Liver (tissue), 9 donors: Measurements from ENCODE around the gene GBE1. TPM values are rescaled to one million over a fixed set of nuclear protein-coding genes. Genes with fewer than 3 reads are reported as not detected.

Source experiments
- DNase-seq: peaks from one replicate; pipeline ENCODE4 v3.0.0-alpha.2; 2017; ENCODE audit warnings: low spot score
- H3K27ac ChIP-seq, 2 donors: one replicate each; pipeline ENCODE4 v1.7.0; 2013; ENCODE audit warnings: inconsistent platforms in 2 of 2, low read length in 2 of 2, control low read depth in 1 of 2, low read depth in 1 of 2, mild to moderate bottlenecking in 1 of 2
- H3K27me3 ChIP-seq, 4 donors: one replicate each; pipeline versions ENCODE4 v1.6.1 to v1.7.0; 2013; ENCODE audit warnings: low read length in 3 of 4, inconsistent platforms in 1 of 4, mild to moderate bottlenecking in 1 of 4, moderate library complexity in 1 of 4; ENCODE audit not compliant: control insufficient read depth in 4 of 4, insufficient read depth in 4 of 4
- H3K36me3 ChIP-seq, 4 donors: one replicate each; pipeline versions ENCODE4 v1.6.1 to v1.7.0; 2013; ENCODE audit warnings: low read length in 3 of 4, mild to moderate bottlenecking in 3 of 4, low read depth in 1 of 4, moderate library complexity in 1 of 4; ENCODE audit not compliant: control insufficient read depth in 4 of 4, insufficient read depth in 3 of 4
- H3K4me1 ChIP-seq, 4 donors: one replicate each; pipeline versions ENCODE4 v1.6.1 to v1.7.0; 2013; ENCODE audit warnings: low read length in 3 of 4, mild to moderate bottlenecking in 3 of 4, moderate library complexity in 1 of 4; ENCODE audit not compliant: control insufficient read depth in 4 of 4, insufficient read depth in 4 of 4
- H3K4me3 ChIP-seq, 3 donors: one replicate each; pipeline versions ENCODE4 v1.6.1 to v1.7.0; 2013; ENCODE audit warnings: low read length in 3 of 3, control low read depth in 1 of 3, low read depth in 1 of 3, mild to moderate bottlenecking in 1 of 3
- H3K9ac ChIP-seq, 2 donors: one replicate each; pipeline ENCODE4 v1.7.0; 2013; ENCODE audit warnings: low read length in 2 of 2, mild to moderate bottlenecking in 2 of 2, moderate library complexity in 2 of 2, control low read depth in 1 of 2, low read depth in 1 of 2
- H3K9me3 ChIP-seq, 4 donors: one replicate each; pipeline versions ENCODE4 v1.6.1 to v1.7.0; 2013; ENCODE audit warnings: low read length in 3 of 4; ENCODE audit not compliant: control insufficient read depth in 4 of 4
- EGR1 ChIP-seq, 2 donors: IDR thresholded peaks; 2 replicates each; pipeline ENCODE4 v1.6.1; 2016 to 2018; ENCODE audit warnings: antibody characterized with exemption in 2 of 2, low read depth in 2 of 2
- FOXA1 ChIP-seq: IDR thresholded peaks from 2 replicates; pipeline ENCODE4 v1.6.1; 2016; ENCODE audit warnings: antibody characterized with exemption
- GABPA ChIP-seq, 2 donors: IDR thresholded peaks in 1 of 2; conservative IDR thresholded peaks in 1 of 2; 2 replicates each; pipeline ENCODE4 v1.6.1; 2016; ENCODE audit warnings: antibody characterized with exemption in 2 of 2, mild to moderate bottlenecking in 1 of 2, moderate library complexity in 1 of 2
- HNF4A ChIP-seq, 2 donors: conservative IDR thresholded peaks; 2 replicates each; pipeline ENCODE4 v1.6.1; 2016; ENCODE audit warnings: antibody characterized with exemption in 2 of 2, mild to moderate bottlenecking in 2 of 2
- HNF4G ChIP-seq: IDR thresholded peaks from 2 replicates; pipeline ENCODE4 v1.6.1; 2016; ENCODE audit warnings: antibody characterized with exemption
- JUND ChIP-seq, 2 donors: IDR thresholded peaks; 2 replicates each; pipeline ENCODE4 v1.6.1; 2016; ENCODE audit warnings: antibody characterized with exemption in 2 of 2
- MAX ChIP-seq: IDR thresholded peaks from 2 replicates; pipeline ENCODE4 v1.6.1; 2016; ENCODE audit warnings: antibody characterized with exemption
- NR2F2 ChIP-seq: IDR thresholded peaks from 2 replicates; pipeline ENCODE4 v1.6.1; 2016; ENCODE audit warnings: antibody characterized with exemption
- RAD21 ChIP-seq, 2 donors: IDR thresholded peaks; 2 replicates each; pipeline ENCODE4 v1.6.1; 2016; ENCODE audit warnings: antibody characterized with exemption in 2 of 2, mild to moderate bottlenecking in 2 of 2
- REST ChIP-seq: IDR thresholded peaks from 2 replicates; pipeline ENCODE4 v1.6.1; 2016; ENCODE audit warnings: antibody characterized with exemption, mild to moderate bottlenecking
- RXRA ChIP-seq, 2 donors: IDR thresholded peaks; 2 replicates each; pipeline ENCODE4 v1.6.1; 2017 to 2018; ENCODE audit warnings: antibody characterized with exemption in 2 of 2, mild to moderate bottlenecking in 1 of 2
- SP1 ChIP-seq: IDR thresholded peaks from 2 replicates; pipeline ENCODE4 v1.6.1; 2018; ENCODE audit warnings: antibody characterized with exemption, mild to moderate bottlenecking
- TAF1 ChIP-seq: conservative IDR thresholded peaks from 2 replicates; pipeline ENCODE4 v1.6.1; 2016; ENCODE audit warnings: antibody characterized with exemption, mild to moderate bottlenecking
- YY1 ChIP-seq: IDR thresholded peaks from 2 replicates; pipeline ENCODE4 v1.6.1; 2016; ENCODE audit warnings: antibody characterized with exemption, mild to moderate bottlenecking
- ZBTB33 ChIP-seq: IDR thresholded peaks from 2 replicates; pipeline ENCODE4 v1.6.1; 2016; ENCODE audit warnings: antibody characterized with exemption
- WGBS: extraction: QIAGEN DNeasy Blood & Tissue Kit; methylation state at CpG from one replicate; pipeline ENCODE4 v1.1.7; 2013; 5-methylcytosine and 5-hydroxymethylcytosine counted together
- polyA plus RNA-seq, 2 donors: library from polyadenylated mRNA; stranded (reverse) in 1 of 2; unstranded in 1 of 2; fragments of 200-250 nt in 1 of 2; fragments of >200 nt in 1 of 2; fragmentation: Nextera tagmentation in 1 of 2; extraction: Ambion mirVana in 1 of 2; gene quantifications; one replicate each; pipeline versions ENCODE4 v1.2.1 to v1.2.3, GENCODE V29; 2013 to 2015
- total RNA-seq, 2 donors: library from RNA; depleted of rRNA; stranded (reverse); fragments of >200 nt; gene quantifications; one replicate each; pipeline ENCODE4 v1.2.3, GENCODE V29; 2014
- TF ChIP-seq, protein P1 (sequence below): IDR thresholded peaks from 2 replicates; pipeline ENCODE4 v1.6.1; 2016; ENCODE audit warnings: antibody characterized with exemption
- TF ChIP-seq, protein P2 (sequence below): fragments of 150-350 bp; IDR thresholded peaks from 2 replicates; pipeline ENCODE4 v1.5.1; 2017; ENCODE audit warnings: improper control_type of control experiment, low read depth, low read length; ENCODE audit not compliant: missing input control
- donor health status: healthy.
- donor health status: healthy.
- donor health status: healthy.
- donor health status: healthy.
- donor health status: healthy.

Gene GBE1
- total and polyA plus RNA-seq, 4 donors, result 22.5 to 95.6 (median 25.8) TPM

GRCh38 chr3:81462921-81463320 lies 298.5 kb downstream of the GBE1 start:
- no peak for TF ChIP-seq EGR1 (IDR thresholded peaks at IDR 0.05; ENCODE audit: low read depth in 2 of 2)
- TF ChIP-seq GABPA (IDR thresholded peaks at IDR 0.05 in 1 of 2, conservative IDR thresholded peaks at IDR 0.05 in 1 of 2), result no peak
- TF ChIP-seq, protein P1, sequence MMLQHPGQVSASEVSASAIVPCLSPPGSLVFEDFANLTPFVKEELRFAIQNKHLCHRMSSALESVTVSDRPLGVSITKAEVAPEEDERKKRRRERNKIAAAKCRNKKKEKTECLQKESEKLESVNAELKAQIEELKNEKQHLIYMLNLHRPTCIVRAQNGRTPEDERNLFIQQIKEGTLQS, result no peak
- TF ChIP-seq SP1, result no peak
- TF ChIP-seq RAD21 (IDR thresholded peaks at IDR 0.05), result no peak
- WGBS, result 63% methylated on average over 4 of the region's 4 CpGs
- H3K4me3 ChIP-seq, result no peak overlapping the region
- no peaks in the 10 kb centered on the region for H3K27me3 ChIP-seq
- no peak overlapping the region for H3K27ac ChIP-seq
- H3K9me3 ChIP-seq, result no peaks in the 10 kb centered on the region
- no peak overlapping the region for H3K9ac ChIP-seq
- no peaks in the 10 kb centered on the region for H3K36me3 ChIP-seq
- H3K4me1 ChIP-seq, result no peaks in the 10 kb centered on the region
- DNase-seq, result no peak

GRCh38 chr3:81459733-81460132 lies 301.7 kb downstream of the GBE1 start:
- TF ChIP-seq, protein P2, sequence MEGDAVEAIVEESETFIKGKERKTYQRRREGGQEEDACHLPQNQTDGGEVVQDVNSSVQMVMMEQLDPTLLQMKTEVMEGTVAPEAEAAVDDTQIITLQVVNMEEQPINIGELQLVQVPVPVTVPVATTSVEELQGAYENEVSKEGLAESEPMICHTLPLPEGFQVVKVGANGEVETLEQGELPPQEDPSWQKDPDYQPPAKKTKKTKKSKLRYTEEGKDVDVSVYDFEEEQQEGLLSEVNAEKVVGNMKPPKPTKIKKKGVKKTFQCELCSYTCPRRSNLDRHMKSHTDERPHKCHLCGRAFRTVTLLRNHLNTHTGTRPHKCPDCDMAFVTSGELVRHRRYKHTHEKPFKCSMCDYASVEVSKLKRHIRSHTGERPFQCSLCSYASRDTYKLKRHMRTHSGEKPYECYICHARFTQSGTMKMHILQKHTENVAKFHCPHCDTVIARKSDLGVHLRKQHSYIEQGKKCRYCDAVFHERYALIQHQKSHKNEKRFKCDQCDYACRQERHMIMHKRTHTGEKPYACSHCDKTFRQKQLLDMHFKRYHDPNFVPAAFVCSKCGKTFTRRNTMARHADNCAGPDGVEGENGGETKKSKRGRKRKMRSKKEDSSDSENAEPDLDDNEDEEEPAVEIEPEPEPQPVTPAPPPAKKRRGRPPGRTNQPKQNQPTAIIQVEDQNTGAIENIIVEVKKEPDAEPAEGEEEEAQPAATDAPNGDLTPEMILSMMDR, result no peak
- no peak for TF ChIP-seq RAD21 (IDR thresholded peaks at IDR 0.05)
- TF ChIP-seq HNF4A (conservative IDR thresholded peaks at IDR 0.05), result no peak
- no peak for TF ChIP-seq TAF1
- TF ChIP-seq, protein P1, result no peak
- H3K36me3 ChIP-seq, result no peaks in the 10 kb centered on the region
- no peak overlapping the region for H3K27ac ChIP-seq
- H3K27me3 ChIP-seq, result no peaks in the 10 kb centered on the region
- no peaks in the 10 kb centered on the region for H3K4me1 ChIP-seq
- H3K9ac ChIP-seq, result no peak overlapping the region
- H3K9me3 ChIP-seq, result no peaks in the 10 kb centered on the region
- no peak overlapping the region for H3K4me3 ChIP-seq
- DNase-seq, result no peak

DNA sequence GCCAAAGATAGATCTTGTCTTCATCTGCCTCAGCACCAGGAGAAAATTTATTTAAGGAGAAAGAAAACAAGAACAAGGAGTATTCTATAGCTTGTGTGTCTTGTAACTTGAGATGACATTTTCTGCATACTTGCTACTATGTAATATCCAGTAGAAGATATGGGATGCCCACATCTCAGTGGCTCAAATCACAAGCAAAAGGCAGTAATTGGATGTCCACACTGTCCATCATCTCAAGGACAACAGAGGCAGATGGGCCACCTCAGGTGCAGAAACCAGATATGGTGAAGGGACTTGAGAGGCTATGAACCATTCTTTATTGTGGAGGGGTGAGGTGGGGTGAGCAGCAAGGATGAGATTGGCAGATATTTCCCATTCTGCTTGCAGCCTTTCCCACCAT lies 309.0 kb downstream of the GBE1 start:
- Histone ChIP-seq H3K36me3 (no peaks in the 10 kb centered on the region), H3K27ac (no peak overlapping the region), H3K4me1 (no peaks in the 10 kb centered on the region), H3K27me3 (no peaks in the 10 kb centered on the region), H3K9me3 (no peaks in the 10 kb centered on the region), H3K4me3 (no peak overlapping the region), H3K9ac (no peak overlapping the region)
- DNase-seq, result no peak
- no peak for TF ChIP-seq HNF4A (conservative IDR thresholded peaks at IDR 0.05)
- no peak for TF ChIP-seq REST
- no peak for TF ChIP-seq RAD21 (IDR thresholded peaks at IDR 0.05)
- TF ChIP-seq JUND (IDR thresholded peaks at IDR 0.05), result no peak
- TF ChIP-seq ZBTB33, result no peak
- TF ChIP-seq, protein P2, result no peak
- TF ChIP-seq HNF4G, result no peak
- TF ChIP-seq SP1, result no peak
- TF ChIP-seq NR2F2, result no peak
- TF ChIP-seq TAF1, result no peak
- no peak for TF ChIP-seq FOXA1
- TF ChIP-seq EGR1 (IDR thresholded peaks at IDR 0.05; ENCODE audit: low read depth in 2 of 2), result no peak
- TF ChIP-seq, protein P1, result no peak
- no peak for TF ChIP-seq YY1
- TF ChIP-seq GABPA (IDR thresholded peaks at IDR 0.05 in 1 of 2, conservative IDR thresholded peaks at IDR 0.05 in 1 of 2), result no peak
- TF ChIP-seq RXRA (IDR thresholded peaks at IDR 0.05), result no peak
- no peak for TF ChIP-seq MAX
